Measurements from ENCODE around the gene PIGP.
"Not testable (repeated sequence)": the region's sequence is repeated elsewhere in the genome, so short reads cannot be mapped to it uniquely, and the experiment has no call there.

PIGP gene

DNA sequence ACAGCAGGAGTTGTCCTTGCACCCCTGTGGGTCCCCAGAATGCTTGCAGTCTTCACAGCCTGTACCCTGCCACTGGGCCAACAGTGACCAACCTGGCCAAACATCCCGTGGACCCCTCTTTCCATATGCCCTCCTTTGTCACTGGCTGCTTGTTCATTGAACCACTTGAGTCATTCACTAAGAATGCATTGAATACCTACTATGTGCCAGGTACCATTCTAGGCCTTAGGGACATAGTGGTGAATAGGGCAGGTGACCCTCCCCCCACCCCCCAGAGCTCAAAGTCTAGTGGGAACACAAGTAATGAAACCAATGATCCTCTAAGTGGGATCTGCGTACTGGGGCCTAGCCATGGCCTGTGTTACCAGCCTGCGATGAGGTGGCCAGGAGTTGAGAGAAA is 28.2 kb downstream of the PIGP start:
- DNase-seq (ENCODE audit: low read depth in 2 of 2) = no peak

DNA sequence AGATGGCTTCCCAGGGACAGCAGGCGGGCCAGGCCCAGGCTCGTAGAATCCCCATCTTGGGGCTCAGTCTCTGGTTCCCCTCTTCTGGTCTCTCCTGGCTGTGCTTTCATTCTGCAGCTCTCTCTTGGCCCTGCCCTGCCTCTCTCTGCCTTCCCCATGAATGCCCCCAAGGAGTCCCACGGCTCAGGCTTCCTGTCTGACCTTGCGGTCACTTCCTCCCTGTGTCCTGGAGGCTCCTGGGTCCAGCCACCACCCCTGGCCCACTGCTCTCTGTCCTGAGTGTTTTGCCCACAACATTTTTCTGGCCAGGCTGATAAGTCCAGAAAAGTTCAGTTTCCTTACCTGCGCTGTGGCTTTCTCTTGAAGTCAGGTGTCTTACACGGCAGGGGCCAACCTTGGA is 29.1 kb downstream of the PIGP start:
- no peak for DNase-seq (ENCODE audit: low read depth in 2 of 2)

DNA sequence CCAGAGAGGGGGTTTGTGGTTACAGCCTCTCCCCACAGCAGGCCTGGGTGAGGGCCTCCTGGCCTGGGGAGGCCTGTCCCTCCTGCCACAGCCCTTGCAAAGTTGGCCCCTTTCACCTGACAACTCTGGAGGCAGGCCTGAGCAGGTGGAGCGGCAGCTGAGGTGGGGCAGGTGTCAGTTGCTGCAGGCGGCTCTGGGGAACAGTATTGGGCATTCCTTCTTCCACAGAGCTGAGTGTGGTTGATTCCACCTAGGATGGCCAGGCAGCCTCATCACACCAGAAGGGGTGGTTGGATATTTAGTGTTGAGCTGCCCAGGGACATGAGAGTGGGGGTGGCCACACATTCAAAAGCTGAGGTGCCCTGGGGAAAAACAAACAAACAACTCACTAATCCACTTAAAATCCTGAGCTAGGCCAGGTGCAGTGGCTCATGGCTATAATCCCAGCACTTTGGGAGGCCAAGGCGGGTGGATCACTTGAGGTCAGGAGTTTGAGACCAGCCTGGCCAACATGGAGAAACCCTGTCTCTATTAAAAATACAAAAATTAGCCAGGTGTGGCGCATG is 31.1 kb downstream of the PIGP start:
- no peak for DNase-seq (ENCODE audit: low read depth in 2 of 2)

DNA sequence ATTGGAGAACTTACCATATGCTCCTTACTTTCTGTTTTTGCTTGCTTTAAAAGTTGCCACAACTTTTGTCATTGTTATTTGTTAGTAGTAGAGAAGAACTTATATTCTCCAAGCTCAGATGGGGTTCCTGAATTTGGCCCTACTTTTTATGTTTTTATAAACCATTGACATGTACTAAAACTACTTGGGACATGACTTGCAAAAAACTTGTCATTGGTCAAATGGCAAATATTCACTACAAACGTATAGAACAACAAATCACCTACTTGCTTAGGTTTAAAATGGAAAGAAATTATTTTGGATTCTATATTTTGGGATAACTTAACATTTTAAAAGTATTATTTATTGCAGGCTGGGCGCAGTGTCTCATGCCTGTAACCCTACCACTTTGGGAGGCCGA is 32.7 kb downstream of the PIGP start:
- no peak for DNase-seq (ENCODE audit: low read depth in 2 of 2)

DNA sequence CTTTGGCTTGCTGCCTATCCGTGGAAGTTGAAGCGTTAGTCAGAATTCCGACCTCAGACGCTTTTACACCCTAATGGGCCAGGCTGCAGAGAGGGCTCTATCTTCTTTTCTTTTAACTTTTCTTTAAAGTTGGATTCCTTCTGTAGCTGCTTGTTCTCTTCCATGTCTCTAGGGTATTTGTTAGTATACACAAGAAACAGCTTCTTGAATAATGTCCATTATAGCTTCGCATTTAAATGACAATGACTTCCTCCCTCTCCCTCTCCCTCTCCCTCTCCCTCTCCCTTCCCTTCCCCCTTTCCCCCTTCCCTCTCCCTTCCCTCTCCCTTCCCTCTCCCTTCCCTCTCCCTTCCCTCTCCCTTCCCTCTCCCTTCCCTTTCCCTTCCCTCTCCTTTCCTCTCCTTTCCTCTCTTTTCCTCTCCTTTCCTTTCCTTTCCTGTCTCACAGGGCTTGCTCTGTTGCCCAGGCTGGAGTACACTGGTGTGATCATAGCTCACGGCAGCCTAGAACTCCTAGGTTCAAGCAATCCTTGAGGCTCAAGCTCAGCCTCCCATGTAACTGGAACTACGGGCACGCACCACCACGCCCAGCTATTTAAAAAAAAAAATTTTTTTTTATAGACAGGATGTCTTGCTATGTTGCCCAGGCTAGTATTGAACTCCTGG is 33.3 kb downstream of the PIGP start:
- no peak for DNase-seq (ENCODE audit: low read depth in 2 of 2)

DNA sequence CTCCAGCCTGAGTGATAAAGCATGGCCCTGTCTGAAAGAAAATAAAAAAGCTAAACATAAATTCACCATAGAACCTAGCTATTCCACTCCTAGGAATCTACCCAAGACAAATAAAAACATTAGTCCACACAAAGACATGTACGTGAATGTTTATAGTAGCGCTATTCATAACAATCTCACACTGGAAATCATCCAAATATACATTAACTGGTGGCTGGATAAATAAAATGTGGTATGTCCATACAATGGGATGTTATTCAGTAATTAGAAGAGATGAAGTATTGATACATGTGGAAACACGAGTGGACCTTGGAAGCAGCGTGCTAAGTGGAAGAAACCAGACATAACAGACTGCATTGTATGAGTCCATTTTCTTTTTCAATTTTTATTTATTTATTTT is 36.7 kb downstream of the PIGP start:
- no peak for DNase-seq (ENCODE audit: low read depth in 2 of 2)

DNA sequence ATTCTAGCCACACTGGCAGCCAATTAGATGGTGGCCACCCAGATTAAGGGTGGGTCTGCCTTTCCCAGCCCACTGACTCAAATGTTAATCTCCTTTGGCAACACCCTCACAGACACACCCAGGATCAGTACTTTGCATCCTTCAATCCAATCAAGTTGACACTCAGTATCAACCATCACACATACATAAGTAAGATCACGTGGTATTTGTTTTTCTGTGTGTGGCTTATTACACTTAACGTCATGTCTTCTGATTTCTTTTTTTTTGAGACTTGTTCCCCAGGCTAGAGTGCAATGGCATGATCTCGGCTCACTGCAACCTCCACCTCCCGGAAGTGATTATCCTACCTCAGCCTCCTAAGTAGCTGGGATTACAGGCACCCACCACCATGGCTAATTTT is 38.5 kb downstream of the PIGP start:
- not testable (repeated sequence) for DNase-seq (ENCODE audit: low read depth in 2 of 2)

DNA sequence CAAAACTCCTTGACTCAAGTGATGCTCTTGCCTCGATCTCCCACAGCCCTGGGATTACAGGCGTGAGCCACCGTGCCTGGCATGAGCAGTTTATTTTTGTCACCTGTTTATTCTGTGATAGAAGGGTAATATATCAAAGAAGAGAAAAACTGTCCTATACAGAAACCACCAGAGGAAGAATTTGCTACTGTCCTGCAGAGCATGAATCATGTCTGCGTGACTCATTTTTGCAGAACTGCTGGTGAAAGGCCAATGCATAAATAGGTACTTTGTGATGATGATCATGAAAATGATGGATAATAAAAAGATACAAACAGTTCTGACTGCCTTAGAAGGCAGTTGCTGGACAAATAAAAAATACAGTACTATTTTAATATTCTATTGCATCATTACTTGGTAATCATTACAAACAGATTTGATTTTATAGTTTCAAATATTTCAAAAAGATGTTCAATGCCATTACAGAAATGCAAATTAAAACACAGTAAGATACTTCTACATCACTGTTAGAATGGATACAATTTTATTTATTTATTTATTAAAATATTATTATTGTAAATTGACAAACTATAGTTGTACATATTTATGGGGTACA is 39.9 kb downstream of the PIGP start:
- no peak for DNase-seq (ENCODE audit: low read depth in 2 of 2)

DNA sequence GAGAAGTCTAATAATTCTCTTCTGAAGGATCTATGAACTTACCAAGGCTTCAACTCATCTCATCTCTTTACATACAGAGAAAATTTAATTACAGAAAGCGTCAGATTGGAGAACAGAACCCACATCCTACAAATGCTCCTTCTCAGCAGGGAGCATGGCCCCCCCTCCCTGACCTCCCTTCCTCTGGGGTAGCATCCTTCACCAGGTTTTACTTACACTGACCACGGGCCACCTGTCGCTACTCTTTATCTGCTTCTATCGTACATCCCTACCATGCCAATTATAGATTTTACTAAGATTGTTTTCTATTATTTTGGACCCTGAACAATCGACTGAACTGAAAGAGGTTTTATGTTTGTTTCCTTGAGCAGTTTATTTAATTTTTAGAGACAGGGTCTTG is 40.6 kb downstream of the PIGP start:
- no peak for DNase-seq (ENCODE audit: low read depth in 2 of 2)

DNA sequence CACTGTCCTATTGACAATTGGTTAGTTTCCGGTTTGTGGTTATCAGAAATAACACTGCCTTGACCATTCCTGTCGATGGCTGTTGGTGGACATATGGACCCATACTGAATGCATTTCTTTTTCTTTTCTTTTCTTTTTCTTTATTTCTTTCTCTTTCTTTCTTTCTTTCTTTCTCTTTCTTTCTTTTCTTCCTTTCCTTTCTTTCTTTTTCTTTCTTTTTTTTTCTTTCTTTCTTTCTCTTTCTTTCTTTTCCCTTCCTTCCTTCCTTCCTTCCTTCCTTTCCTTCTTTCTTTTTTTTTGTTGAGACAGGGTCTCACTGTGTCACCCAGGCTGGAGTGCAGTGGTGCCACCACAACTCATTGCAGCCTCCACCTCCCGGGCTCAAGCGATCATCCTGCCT is 42.0 kb downstream of the PIGP start:
- DNase-seq (ENCODE audit: low read depth in 2 of 2) = no peak

DNA sequence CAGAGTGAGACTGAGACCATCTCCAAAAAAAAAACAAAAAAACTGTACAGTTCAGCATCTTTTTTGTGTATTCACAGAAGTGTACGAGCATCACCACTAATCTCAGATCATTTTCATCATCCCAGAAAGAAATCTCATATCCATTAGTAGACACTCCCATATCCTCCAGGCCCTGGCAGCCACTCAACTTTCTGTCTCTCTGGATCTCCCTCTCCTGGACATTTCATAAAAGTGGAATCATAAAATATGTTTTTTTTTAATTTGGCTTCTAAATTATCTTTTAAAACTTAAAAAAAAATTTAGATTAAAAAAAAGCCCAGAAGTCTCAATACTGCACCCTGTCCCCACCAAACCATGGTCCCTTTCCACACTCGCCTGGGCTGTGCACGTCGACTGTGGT is 44.3 kb downstream of the PIGP start:
- DNase-seq (ENCODE audit: low read depth in 2 of 2) = no peak

DNA sequence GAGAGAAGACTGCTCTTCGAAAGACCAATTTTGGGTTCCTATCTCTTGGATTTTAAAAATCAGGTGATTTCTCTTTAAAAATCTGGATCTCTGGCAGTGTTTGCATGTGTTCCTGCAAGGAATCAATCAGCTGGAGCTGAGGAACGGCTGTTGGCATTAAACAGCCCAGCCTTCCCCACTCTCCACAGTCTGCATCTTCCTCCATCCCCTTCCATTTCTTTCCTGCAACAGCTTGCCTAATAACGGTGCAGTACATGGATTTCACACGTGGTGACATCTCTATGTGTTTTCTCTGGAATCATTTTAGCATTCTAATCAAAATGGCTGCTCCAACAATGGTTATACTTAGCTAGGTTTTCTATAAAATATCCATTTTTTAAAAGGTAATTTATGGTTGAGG is 46.4 kb downstream of the PIGP start:
- no peak for DNase-seq (ENCODE audit: low read depth in 2 of 2)

DNA sequence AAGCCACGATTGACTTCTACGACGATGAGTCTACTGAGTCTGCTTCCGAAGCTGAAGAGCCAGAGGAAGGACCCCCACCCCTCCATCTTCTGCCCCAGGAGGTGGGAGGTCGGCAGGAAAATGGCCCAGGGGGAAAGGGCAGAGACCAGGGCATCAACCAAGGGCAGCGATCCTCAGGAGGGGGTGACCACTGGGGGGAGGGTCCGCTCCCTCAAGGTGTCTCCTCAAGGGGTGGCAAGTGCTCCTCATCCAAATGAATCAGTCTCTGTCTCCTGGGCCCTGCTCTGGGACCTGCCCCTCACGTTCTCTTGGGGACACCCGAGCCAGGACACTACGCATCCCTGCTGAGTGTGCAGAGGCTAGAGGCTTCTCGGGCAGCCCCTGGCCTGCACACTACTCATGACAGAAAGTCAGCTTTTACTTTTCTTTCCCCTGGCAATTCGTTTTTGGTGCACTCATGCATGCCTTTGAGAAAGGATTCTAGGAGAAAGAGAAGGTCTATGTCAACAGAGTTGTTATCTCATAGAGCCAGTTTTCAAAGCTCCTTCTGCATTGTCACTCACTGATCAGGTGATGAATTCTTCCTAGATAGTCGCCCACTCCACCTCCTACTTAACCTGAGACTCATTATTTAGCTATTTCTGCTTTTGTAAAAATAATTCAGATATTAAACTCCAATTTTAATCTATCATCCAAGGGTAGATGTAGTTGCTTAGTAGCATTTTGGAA is 54.8 kb downstream of the PIGP start:
- no peak for DNase-seq (ENCODE audit: low read depth in 2 of 2)

All from stimulated activated CD4-positive, alpha-beta T cell treated with anti-CD3 and anti-CD28 coated beads, Interleukin-4, amount 100 ng/mL, for 48 hours (primary cell).